ENCODE measurements around the gene NRAP.
"Not testable (repeated sequence)": the region's sequence is repeated elsewhere in the genome, so short reads cannot be mapped to it uniquely, and the experiment has no call there.

Gene NRAP

DNA sequence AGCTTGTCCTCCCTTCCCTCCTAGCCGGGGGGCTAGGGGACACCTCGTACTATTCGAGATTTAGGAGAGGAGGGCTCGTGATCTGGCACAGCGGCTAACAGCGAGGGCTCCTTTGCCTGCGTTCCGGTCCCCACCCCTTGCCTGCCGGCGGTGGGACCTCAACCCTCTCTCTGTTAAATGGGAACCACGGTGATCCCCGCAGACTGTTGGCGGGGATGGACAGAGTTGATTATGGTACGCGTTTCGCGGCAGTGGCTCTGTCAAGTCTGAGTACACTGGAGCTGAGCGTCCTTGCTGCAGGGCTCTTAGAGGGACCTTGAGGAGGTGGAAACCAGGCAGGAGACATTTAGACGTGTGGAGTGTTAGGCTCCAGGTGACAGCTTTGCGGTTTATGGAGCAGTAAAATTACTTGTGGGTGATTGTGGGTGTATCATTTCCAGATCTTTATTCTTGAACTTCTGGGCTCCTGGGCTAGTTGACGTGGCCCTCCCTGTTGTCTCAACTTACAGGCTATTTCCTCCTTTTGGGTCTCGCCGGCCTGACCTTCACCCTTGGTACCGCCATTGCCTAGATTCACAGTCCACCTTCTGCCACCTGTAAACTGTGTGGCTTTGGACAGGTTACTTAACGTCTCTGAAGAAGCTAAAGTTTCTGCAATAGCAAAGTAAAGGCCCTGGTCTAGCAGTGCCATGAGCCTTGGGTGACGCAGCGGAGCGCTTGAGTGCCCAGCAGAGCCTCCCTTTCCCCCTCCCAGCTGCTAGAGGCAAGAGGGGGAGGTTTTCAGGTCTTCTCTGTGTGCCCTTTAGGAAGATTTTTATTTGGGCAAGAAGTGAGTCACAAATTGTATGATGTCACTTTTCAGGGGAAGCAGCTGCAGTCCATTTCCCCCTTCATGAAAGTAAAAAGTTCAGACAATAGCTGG lies 16.6 kb upstream of the NRAP start:
- no peak for DNase-seq

GRCh38 chr10:113679463-113680189 lies 15.8 kb upstream of the NRAP start, which contains the start of gene CASP7:
Gene CASP7, plus strand, starts transcription at chr10:113679912. Its CDS starts 17,582 bp downstream, at chr10:113697494.
- DNase-seq: peak; percentile 66

- DNase-seq: no peak
Measured at GRCh38 chr10:113666682-113667252, 2.9 kb upstream of the NRAP start.

DNA sequence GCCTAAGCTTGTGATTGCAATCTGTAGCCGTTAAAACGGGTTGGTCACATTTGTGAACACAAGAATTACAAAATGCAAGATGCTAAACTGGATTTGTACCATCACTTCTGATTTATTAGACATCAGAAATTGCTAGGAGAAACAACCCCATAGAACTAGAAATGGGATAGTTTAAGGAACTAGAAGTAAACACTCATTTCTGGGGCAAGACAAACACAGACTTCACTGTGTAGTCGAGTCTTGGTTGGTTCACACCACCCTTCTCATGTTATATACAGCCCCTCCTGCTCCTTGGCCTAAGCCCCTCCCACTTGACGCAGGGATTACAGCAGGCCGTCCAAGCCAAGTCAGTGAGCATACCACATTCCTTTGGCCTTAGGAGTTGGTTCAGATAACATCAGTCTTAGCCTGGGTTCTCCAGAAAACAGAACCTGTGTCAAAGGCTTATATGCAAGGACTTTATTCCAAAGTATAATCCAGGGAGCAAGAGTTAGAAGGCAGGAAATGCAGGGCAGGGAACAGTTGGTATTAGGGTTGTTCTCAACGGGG lies 2.0 kb upstream of the NRAP start:
- no peak for DNase-seq

DNA sequence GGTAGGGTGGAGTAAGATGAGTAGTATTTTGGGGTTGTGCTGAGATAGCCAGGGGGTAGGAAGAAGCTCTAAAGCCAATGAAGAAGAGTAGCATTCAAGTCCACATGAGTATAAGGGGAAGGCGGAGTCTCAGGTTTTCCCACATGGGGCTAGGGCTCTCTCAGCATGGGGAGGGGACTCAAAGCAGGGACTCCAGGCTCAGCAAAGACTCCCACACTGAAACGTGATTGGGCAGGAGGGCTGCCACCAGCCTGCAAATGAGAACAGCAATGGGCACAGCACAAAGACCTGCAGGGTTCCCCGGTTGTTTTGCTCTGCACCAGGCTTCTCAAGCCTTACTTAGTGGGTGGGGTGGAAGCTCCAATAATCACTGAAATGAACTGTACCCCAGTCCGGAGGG lies 1.5 kb upstream of the NRAP start:
- no peak for DNase-seq

GRCh38 chr10:113663142-113663541 lies 699 bp downstream of the NRAP start:
- DNase-seq: no peak

DNA sequence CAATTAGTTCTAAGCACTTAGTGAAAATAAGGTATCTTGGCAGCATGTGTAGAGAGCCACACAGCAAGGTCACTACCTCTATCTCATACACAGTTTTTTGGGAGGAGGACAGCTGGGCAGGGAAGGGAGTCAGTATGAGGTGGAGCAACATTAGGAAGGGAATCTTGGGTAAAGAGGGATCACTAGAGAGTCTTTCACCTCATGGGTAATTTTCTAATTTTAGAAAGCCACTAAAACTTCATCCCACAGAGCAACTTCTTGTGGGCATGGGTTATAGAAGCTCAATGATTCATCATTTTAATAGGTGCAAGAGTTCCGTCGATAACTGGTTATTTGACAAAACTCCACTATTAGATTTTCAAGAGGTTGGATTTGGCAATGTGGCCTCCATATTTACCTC lies 2.5 kb downstream of the NRAP start:
- DNase-seq: no peak

DNA sequence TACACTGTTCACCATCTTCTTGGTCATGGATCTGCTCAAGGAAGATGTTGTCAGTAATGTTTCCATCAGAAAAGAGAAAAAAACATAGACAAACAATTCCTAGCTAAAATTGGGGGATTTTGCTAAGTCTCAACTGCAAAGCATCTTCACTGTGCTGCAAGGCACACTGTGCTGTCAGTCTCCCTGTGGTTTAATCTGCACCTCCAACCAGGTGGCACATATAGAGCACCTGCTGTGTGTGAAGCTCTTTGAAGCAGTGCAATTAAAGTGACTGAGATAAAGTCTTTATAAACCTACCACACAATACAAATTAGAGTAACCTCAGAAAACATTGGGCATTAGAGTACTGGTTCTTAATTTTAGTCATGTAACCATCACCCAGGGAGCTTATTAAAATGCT lies 6.3 kb downstream of the NRAP start:
- DNase-seq: no peak

DNA sequence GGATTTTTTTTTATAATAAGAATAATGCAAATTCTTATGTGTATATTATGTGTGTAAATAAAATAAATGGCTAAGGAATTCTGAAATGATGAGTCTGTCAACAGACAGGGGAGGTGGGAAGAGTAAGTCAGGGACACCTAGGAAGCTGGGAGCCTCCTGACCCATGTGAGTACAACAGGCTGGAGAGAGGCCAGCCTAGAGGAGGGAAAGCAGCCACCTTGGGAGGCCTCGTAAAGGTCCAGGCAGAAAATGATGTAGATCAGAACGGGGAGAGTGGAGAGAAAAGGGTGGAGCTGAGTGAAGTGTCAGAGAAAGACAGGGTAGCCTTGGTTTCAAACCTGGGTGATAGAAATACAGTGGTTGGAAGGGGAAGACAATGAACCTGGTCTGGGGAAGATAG lies 6.9 kb downstream of the NRAP start:
- no peak for DNase-seq

- DNase-seq: not testable (repeated sequence)
Measured at GRCh38 chr10:113652456-113652855, 11.4 kb downstream of the NRAP start.

- no peak for DNase-seq
Measured at GRCh38 chr10:113651898-113652297, 11.9 kb downstream of the NRAP start.

- DNase-seq: no peak
Measured at GRCh38 chr10:113651021-113651420, 12.8 kb downstream of the NRAP start.

GRCh38 chr10:113650172-113650571 lies 13.7 kb downstream of the NRAP start:
- no peak for DNase-seq

DNA sequence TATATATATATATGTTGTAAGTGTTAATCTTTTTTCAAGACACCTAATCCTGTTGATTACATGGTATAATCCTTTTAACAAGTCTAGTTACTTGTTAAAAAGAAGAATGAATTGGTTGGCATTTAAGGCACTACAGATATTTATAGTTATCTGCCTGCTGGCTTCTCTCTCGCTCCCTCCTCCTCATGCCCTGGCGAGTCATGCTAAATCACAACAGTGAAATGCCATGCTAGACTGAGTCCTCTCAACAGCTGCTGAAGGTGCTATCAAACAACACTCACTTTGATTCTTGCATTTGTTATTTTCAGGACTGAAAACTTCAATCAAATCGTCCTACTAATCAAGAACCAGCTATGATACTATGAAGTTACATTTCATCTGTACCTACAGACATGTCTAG lies 15.4 kb downstream of the NRAP start:
- DNase-seq: no peak

DNA sequence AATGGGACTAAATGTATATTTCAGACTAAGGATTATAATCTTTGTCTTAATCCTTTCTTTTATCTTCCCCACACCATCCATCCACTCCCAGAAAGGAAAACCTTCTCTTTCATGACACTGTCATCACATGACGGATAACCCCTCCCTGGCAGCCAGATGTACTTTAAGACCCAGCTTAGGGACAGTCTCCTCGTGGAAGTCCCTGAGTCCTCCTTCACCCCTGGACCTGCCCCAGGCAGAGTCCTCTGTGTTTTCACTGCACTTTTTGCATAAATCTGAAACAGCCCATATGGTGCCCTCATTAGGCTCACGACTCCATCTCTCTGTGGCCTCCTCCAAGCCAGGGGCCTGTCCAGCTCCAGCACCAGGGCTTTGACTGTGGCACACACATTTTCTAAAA lies 16.0 kb downstream of the NRAP start:
- no peak for DNase-seq

DNA sequence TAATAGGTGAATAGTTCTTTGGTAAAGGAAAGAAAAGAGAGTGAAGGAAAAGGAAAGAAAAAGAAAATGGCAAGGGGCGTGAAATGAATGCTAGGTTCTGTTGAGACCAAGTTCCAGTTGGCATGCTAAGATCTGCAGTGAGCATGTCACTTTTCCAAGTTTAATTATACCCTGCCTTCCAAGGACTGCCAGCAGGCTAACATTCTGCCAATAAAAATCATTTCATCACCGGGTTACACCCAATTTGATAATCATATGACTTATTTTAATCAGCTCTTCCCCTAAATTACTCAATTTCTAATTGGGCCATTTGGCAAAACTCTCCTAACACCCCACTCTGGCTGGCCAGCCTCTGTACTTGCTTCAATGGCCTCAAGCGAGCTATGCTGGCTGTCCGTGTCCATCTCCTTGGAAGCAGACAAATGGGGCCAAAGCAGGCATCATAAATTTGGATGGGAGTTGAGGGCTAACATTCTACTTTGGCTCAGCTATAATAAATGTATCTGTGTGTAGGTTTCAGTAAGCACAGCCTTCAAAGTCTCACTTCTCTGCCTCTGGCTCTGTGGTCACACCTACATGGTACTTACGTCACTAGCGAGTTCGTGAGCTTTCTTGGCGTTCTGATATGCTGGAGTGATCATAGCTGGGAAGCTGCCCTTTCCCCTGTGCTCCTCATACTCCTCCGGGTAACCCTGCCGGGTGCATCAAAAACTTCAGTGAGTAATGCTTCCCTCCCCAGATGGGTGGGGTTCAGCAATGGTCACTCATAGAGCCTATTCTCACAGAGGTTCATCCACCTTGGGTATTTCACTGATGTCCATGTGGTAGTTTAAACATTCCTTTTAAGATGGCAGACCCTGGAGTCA lies 17.3 kb downstream of the NRAP start:
- DNase-seq: no peak

GRCh38 chr10:113644185-113645120 lies 19.4 kb downstream of the NRAP start:
- no peak for DNase-seq

DNA sequence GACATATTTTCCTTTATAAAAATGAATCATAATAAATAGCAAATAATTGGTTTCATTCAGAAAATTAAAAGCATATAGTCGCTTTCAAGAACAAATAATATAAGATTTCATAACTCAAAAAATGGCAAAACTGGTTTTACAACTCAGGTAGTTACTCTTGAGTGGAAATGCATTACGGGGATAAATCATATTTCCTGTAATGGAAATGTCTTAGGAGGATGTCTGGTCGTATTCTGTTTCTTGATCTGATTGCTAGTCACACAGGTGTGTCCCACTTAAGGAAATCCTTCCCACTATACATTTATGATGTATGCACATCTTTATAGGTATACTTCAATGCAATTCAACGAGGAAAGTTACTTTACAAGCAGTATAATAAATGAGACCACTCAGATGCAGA lies 20.7 kb downstream of the NRAP start:
- DNase-seq: no peak

GRCh38 chr10:113641702-113642101 lies 22.1 kb downstream of the NRAP start:
- no peak for DNase-seq

DNA sequence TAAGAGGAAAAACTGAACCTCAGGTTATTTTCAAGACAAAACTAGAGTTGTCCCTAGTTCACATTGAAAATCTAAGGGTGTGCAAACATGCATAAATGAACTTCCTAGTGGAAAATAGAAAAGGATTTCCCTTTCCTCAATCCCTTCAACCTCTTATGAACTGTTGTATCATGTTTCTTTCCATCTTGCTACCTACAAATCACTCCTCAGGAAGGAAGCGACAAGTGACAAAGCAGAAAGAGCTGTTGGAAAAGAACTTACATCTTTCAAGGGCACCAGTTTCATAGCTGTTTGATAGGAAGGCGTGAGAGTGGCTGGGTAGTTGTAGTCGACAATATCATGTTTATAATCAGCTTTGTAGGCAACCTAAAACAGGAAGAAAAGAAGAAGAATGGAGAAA lies 23.9 kb downstream of the NRAP start:
- no peak for DNase-seq

GRCh38 chr10:113631684-113632367 lies 32.0 kb downstream of the NRAP start:
- DNase-seq: no peak
